H1 (cell line): ENCODE data around the gene RAB40A. TPM values are rescaled to one million over a fixed set of nuclear protein-coding genes. Genes with fewer than 3 reads are reported as not detected.

Source experiments
- CEBPB ChIP-seq: IDR thresholded peaks from 2 replicates; pipeline ENCODE4 v1.6.1; 2012; ENCODE audit warnings: low read depth, low read length
- CHD1 ChIP-seq: IDR thresholded peaks from 2 replicates; pipeline ENCODE4 v1.6.1; 2012; ENCODE audit warnings: low read depth, low read length, improper control_type of control experiment
- RNF2 ChIP-seq: fragments of 200-900, 300-1000 bp; sonication (generic); IDR thresholded peaks from 2 replicates; pipeline ENCODE4 v1.7.1; 2016; ENCODE audit warnings: borderline replicate concordance, low read depth, mild to moderate bottlenecking, antibody characterized with exemption, low read length; ENCODE audit not compliant: poor library complexity, severe bottlenecking; ENCODE audit errors: missing control alignments
- polyA plus RNA-seq, 7 experiments: library from polyadenylated mRNA; depleted of rRNA in 3 of 7; stranded (reverse) in 5 of 7; unstranded in 2 of 7; fragments of >200 nt in 5 of 7; fragments of 200-250 nt in 2 of 7; gene quantifications; 1 replicate in 5 of 7; 2 replicates in 1 of 7; 4 replicates in 1 of 7; pipeline versions ENCODE4 v1.2.1 to v1.2.3, GENCODE V29; 2011 to 2013; ENCODE audit warnings: missing spikeins in 2 of 7, mixed read lengths in 2 of 7
- total RNA-seq: library from RNA; stranded (reverse); fragmentation: NEBNext Ultra II Directional; extraction: Animal tissue kit (Norgen Biotek cat#: 25700); gene quantifications from 2 replicates; pipeline ENCODE4 v1.2.1, GENCODE V29; 2021

The RAB40A gene
- total and polyA plus RNA-seq, 2 of the 8 experiments (the other 6 are each of a cell fraction or from before 2014, with no cell fraction given), result 0.09 to 0.21 TPM

- TF ChIP-seq CHD1 (no peak), RNF2 (no peak), CEBPB (no peak)
Measured at GRCh38 chrX:103513476-103514108, 5.7 kb downstream of the RAB40A start (continued).
